GM18526 (cell line): ENCODE data around the gene KIRREL3.

Source experiments
- POLR2A ChIP-seq: IDR thresholded peaks from 3 replicates; pipeline ENCODE4 v1.6.1; 2011; ENCODE audit not compliant: insufficient read length; ENCODE audit errors: extremely low read depth

KIRREL3 gene

DNA sequence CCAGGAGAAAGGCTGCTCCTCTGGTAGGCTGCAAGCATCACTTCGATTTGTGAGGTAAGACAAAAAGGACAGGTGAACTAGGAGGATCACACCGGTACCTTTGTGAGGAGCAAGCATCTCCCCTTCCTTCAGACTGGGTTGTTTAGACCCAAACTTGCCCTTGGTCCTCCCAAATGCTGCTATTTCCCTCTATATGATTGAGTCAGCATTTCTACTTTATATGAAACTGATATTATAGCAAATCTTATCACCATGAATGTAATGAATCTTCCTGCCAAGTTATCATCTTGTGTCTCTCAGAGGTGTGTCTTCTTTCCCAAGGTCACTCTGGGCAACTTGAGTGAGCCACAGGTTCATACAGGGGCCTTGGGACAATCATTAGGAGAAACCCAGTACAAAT is 61.0 kb downstream of the KIRREL3 start:
- no peak for TF ChIP-seq POLR2A

- no peak for TF ChIP-seq POLR2A
Measured at GRCh38 chr11:126938718-126939117, 61.9 kb downstream of the KIRREL3 start.

GRCh38 chr11:126930091-126930841 is 70.3 kb downstream of the KIRREL3 start:
- no peak for TF ChIP-seq POLR2A

- no peak for TF ChIP-seq POLR2A
Measured at GRCh38 chr11:126929179-126930061, 71.2 kb downstream of the KIRREL3 start.

GRCh38 chr11:126927623-126928022 is 72.9 kb downstream of the KIRREL3 start:
- TF ChIP-seq POLR2A, result no peak

GRCh38 chr11:126926376-126926791 is 74.2 kb downstream of the KIRREL3 start:
- TF ChIP-seq POLR2A, result no peak

DNA sequence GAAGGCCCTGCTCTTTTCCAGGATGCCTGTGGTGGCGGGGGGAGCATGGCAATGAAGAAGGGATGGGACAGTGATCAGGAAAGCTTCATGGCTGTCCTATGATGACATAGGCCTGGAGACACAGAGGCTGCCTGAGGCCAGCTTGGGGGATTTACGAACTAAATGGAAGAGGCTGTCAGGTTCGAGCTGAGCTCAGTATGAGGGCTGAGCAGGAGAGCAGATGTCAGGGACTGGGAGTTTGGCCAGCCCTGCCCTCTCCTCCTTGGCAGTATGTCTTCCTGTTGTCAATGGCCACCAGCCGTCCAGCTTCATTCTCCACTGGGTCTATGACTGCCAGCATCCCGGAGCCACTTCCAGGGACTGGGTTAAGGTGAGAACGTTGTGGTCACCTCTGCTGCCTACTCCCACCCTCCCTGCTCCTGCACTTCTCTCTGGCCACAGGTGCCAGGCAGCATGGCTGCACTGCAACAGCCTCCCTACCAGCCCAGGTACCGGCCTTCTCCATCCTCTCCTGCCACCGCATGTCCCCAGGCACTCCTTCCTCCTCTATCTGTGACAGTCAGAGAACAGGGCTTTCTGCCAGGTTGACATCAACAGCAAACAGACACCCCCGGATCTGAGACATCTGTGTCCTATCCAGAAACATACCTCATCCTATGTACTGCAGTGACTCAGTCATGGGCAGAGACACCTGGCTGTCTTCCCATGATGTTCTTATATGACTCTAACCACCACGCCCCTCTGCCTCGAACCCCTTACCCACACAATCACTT is 75.1 kb downstream of the KIRREL3 start:
- TF ChIP-seq POLR2A, result no peak

DNA sequence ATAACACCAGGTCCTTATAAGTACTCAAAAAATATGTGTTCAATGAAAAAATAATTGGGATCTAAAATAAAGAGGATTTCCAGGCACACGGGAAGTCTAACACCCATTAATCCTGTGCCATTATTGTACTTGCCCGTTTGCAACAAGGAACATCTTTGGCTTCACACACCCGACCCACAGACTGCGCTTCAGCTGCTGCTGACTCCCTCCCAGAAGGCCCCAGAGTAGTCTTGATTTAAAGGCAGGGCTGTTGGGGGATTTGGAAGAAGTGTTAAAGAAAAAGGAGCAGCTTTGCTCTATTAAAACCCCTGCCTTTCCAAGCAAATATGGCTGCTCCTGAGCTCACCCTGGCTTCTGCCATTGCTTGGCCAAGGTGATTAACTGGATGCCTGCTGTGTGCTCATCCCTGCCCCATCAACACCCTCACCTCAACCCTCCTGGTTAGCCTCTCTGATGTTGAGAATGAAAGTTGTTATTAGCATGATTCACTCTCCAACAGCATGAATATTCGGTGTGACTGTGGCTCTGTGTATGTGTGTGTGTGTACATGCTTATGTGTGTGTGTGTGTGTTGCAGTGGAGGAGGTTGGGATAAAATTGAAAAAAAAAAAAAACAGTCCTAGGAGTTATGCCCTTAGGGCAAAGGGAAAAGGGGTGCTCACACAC is 76.1 kb downstream of the KIRREL3 start:
- TF ChIP-seq POLR2A, result no peak

GRCh38 chr11:126920833-126921232 is 79.7 kb downstream of the KIRREL3 start:
- no peak for TF ChIP-seq POLR2A

DNA sequence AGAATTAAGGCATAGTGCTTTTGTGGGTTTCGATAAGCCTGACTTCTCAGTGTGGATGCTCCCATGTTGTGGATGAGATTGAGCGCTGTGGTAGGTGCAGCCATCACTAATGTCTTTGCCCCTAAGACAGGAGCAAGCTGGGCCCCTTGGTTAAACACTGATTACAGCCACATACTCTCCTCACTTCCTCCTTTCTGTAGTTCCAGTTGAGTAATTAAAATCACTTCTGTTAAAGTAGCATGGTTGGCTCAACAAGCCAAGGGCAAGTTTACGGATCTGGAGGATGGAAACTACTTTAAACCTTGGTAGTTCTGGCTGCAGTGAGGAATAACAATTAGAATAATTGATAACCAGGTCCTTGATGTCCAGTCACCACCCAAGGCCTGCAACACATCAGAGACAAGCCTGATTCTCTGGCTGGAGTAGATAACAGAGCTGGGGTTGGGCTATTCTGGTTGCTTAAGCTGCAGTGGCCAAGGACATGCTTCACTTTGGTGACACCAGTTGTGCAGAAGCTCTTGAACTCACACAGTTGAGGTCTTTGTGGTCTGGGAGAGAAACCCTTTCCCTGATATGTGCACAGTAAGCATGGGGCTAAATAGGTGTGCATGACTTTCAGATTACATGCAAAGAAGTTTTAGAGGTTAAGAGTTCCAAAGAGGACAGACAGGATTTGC is 81.3 kb downstream of the KIRREL3 start:
- no peak for TF ChIP-seq POLR2A

DNA sequence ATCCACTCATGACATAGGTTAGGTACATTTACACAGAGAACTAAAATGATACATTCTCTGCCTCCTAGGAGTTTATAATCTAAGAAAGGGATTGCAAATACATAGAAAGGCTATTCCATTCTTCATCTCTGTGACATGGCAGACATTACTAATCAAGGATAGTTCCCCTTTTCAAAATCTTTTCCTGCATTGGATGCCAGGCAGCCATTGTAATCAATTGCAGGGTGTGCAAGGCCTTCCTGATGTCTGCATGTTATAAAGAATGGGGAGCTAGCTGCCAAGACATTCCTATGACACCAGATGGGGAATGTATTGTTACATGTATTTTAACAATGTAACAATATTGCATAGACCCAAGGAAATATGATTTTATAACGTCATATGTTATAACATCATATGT is 82.0 kb downstream of the KIRREL3 start:
- TF ChIP-seq POLR2A, result no peak

DNA sequence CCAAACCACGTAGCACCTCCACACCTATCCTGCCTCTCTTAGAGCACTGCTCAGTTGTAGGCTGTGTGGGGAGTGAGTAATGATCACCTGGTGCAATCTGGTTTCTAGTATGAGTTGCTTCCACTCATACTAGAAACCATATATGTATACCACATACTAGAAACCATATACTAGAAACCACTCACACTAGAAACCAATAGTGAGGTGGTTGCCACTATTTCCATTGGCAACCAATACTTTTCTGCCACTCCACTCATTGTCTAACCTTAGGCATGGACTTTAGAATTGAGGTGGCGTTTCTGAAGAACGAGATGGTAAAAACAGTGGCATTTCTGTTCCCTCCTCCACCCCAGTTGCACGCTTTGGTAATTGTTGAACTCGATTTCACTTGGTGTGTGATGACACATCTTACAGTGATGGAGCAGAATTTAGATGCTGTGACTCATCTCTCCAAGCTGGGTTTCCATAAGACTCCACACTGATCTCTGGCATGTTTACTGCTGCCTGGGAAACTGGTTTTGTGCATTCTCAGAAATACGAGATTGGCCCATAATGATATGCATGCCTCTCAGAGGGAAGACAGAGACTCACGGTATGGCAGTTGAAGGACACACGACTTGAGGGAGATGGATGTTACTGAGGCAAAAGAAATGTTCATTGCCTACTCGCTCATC is 82.9 kb downstream of the KIRREL3 start:
- TF ChIP-seq POLR2A, result no peak

DNA sequence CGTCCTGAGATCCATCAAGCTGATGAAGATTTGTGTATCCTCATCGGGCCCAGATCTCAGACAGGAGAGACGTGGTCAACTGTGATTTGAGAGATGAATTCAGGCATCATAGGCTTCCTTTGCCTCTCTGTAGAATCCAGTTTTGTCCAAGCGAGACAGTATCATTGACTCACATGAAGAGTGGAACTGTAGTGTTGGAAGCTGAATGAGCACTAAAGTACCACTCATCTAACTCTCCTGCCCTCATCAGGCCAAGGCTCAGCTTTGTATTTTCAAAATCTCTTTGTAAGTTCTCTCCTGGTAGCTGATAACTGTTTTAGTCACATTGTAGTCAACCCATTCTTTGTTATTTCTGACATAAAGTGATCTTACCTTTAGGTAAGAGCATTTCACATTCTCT is 85.1 kb downstream of the KIRREL3 start:
- TF ChIP-seq POLR2A, result no peak

DNA sequence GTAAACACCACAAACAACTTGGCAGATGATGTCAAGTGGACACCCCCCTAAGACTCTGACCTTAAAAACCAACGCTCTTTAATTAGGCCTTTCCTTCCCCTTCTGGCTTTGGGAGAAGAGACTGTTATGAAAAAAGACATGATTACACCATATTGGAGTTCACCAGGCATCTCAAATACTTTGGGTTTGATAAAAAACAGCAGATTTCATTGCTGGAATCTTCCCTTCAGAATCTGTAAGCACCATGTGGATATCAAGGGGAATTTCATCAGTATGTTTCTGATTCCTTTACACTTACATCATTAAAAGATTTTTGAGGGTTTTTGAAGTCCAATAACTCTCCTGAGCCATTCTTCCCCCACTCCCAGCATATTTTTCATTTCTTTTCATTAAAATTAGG is 85.6 kb downstream of the KIRREL3 start:
- TF ChIP-seq POLR2A, result no peak
